HUES64 (cell line): ENCODE data around the gene ENTREP1.
A peak's percentile ranks its signal among the peaks of the same experiment; 100 is the strongest.
"Not testable (repeated sequence)": the region's sequence is repeated elsewhere in the genome, so short reads cannot be mapped to it uniquely, and the experiment has no call there.

Experiments used
- H3K27ac ChIP-seq: 2 replicates; pipeline ENCODE4 v1.7.0; 2013; ENCODE audit warnings: low read depth, low read length, inconsistent platforms
- H3K27me3 ChIP-seq: 2 replicates; pipeline ENCODE4 v1.6.1; 2013; ENCODE audit warnings: mild to moderate bottlenecking, low read length; ENCODE audit not compliant: insufficient read depth
- H3K36me3 ChIP-seq: 2 replicates; pipeline ENCODE4 v1.6.1; 2013; ENCODE audit warnings: mild to moderate bottlenecking, low read length; ENCODE audit not compliant: insufficient read depth
- H3K4me1 ChIP-seq: 2 replicates; pipeline ENCODE4 v1.6.1; 2013; ENCODE audit warnings: mild to moderate bottlenecking, low read length, moderate library complexity; ENCODE audit not compliant: insufficient read depth
- H3K4me3 ChIP-seq: 2 replicates; pipeline ENCODE4 v1.5.1; 2013; ENCODE audit warnings: mild to moderate bottlenecking, low read length, moderate library complexity
- H3K9ac ChIP-seq: 2 replicates; pipeline ENCODE4 v1.6.1; 2013; ENCODE audit warnings: mild to moderate bottlenecking, low read depth, low read length
- H3K9me3 ChIP-seq: 2 replicates; pipeline ENCODE4 v1.6.1; 2013; ENCODE audit warnings: low read depth, low read length; ENCODE audit not compliant: insufficient read depth
- WGBS: fragments of 150-250, 120-280 bp; methylation state at CpG from one replicate; pipeline ENCODE4 v1.1.7; 2013; ENCODE audit warnings: missing lambda C conversion rate; 5-methylcytosine and 5-hydroxymethylcytosine counted together

The ENTREP1 gene

DNA sequence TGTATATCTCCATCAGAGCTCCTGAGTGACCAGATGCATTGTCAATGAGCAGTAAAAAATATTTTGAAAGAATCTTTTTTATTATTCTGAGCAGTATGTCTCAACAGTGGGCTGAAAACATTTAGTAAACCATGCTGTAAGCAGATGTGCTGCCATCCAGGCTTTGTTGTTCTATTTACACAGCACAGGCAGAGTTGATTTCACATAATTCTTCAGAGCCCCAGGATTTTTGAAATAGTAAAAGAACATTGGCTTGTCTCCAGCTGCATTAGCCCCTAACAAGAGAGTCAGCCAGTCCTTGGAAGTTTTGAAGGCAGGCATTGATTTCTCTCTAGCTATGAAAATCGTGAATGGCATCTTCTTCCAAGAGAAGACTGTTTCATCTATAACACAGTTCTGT is 25.2 kb upstream of the ENTREP1 start:
- Histone ChIP-seq H3K27ac (no peak overlapping the region), H3K9ac (no peak overlapping the region), H3K9me3 (no peaks in the 10 kb centered on the region), H3K4me3 (no peak overlapping the region), H3K4me1 (0 out of 2 replicates have a peak, but pooled peaks cover 3% of the 10 kb centered on the region), H3K27me3 (no peaks in the 10 kb centered on the region), H3K36me3 (no peaks in the 10 kb centered on the region)
- WGBS = 93% methylated on average over 1 of the region's 1 CpG

DNA sequence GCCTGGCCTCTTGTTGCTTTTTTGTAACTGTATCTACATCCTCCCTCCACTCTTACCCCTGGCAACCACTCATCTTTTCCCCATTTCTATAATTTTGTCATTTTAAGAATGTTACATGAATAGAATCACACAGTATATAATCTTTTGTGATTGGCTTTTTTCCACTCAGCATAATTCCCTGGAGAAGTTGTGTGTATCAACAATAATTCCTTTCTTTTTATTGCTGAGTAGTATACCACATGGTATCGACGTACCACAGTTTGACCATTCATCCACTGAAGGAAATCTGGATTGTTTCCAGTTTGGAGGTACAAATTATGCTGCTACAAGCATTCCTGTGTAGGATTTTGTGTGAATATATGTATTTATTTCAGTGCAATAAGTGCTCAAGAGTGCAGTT is 21.7 kb upstream of the ENTREP1 start:
- Histone ChIP-seq H3K27me3 (no peaks in the 10 kb centered on the region), H3K9me3 (no peaks in the 10 kb centered on the region), H3K4me3 (no peak overlapping the region), H3K4me1 (peaks cover 16% of the 10 kb centered on the region), H3K27ac (no peak overlapping the region), H3K9ac (no peak overlapping the region), H3K36me3 (no peaks in the 10 kb centered on the region)
- 99% methylated on average over 2 of the region's 2 CpGs for WGBS

DNA sequence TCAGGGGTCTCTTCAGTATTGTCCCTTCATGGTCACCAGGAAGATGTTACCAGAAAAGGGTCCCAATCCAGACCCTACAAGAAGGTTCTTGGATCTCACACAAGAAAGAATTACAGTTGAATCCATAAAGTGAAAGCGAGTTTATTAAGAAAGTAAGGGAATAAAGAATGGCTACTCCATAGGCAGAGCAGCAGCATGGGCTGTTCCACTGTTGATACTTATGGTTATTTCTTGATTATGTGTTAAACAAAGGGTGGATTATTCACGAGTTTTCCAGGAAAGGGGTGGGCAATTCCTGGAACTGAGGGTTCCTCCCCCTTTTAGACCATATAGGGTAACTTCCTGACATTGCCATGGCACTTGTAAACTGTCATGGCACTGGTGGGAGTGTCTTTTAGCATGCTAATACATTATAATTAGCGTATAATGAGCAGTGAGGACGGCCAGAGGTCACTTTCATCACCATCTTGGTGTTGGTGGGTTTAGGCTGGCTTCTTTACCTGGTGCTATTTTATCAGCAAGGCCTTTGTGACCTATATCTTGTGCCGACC is 18.0 kb upstream of the ENTREP1 start:
- H3K4me3 ChIP-seq, H3K36me3 ChIP-seq, H3K27me3 ChIP-seq: not testable (repeated sequence)
- Histone ChIP-seq H3K9ac (peak overlapping the region; percentile 72), H3K9me3 (peaks cover 11% of the 10 kb centered on the region), H3K27ac (peak overlapping the region; percentile 97), H3K4me1 (peaks cover 20% of the 10 kb centered on the region)
- 86% methylated on average over 5 of the region's 5 CpGs for WGBS

DNA sequence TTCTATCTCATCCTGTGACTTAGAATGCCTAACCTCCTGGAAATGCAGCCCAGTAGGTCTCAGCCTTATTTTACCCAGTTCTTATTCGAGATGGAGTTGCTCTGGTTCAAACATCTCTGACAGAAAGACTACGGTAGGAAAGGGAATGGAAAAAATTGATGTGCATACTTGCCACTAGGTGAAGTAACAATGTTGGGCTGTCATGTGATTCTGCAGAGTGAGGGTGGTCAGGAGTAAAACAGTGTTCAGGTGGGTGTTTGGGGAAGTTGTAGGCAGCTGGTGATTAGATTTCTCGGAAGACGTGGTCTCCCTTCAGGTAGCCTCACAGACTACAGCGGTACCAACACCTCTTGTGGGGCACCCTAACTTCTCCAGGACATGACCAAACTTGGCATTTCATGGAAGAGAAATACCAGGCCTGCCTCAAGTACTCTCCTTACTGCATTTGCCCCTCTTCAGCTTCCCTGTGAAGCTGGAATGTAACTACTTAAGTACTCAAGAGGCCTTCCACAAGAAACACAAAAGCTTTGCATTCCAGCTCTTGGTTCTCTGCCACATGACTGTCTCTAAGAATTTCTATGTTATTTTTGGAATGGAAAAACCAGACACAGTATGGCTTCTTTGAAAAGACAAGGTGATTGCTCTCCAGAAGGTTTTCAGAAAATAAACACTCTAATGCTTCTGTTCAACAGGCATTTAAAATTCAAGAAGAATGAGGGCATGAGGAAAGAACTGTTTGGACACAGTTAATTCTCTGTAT is 17.4 kb upstream of the ENTREP1 start:
- Histone ChIP-seq H3K4me3 (peak overlapping the region; percentile 5; the same call in 1 of the 2 replicates), H3K9me3 (peaks cover 18% of the 10 kb centered on the region), H3K4me1 (peaks cover 20% of the 10 kb centered on the region), H3K36me3 (no peaks in the 10 kb centered on the region), H3K27ac (peak overlapping the region; percentile 97), H3K9ac (peak overlapping the region; percentile 72), H3K27me3 (no peaks in the 10 kb centered on the region)
- WGBS = 70% methylated on average over 5 of the region's 5 CpGs

DNA sequence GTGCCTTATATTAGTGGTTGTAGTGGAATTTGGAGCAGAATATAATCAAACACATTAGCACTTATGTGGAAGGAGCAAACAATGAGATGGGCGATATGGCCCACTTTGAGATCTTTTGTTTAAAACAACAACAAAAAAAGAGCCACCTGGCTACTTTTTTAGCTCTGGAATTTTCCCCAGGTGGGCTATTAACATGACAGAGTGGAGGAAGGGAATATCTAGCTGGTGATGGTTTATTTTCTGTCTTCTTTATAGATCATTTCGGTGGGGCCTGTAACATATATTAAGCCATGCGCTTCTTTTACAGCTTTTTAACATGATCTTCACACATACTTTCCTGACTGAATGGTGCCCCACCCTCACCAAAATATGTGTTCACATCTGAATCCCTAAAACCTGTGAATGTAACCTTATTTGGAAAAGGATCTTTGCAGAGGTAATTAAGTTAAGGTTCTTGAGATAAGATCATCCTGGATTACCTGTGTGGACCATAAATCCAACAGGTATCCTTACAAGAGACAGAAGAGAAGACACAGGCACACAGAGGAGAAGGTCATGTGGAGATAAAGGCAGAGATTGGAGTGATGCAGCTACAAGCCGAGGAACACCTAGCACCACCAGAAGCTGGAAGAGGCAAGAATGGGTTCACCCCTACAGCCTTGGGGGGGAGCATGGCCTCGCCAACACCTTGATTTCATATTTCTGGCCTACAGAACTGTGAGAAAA is 16.6 kb upstream of the ENTREP1 start:
- Histone ChIP-seq H3K36me3 (no peaks in the 10 kb centered on the region), H3K9me3 (peaks cover 25% of the 10 kb centered on the region), H3K4me3 (peak overlapping the region; percentile 5; the same call in 1 of the 2 replicates), H3K27me3 (no peaks in the 10 kb centered on the region), H3K27ac (peak overlapping the region; percentile 97), H3K4me1 (peaks cover 20% of the 10 kb centered on the region), H3K9ac (peak overlapping the region; percentile 72)
- 74% methylated on average over 4 of the region's 5 CpGs for WGBS

DNA sequence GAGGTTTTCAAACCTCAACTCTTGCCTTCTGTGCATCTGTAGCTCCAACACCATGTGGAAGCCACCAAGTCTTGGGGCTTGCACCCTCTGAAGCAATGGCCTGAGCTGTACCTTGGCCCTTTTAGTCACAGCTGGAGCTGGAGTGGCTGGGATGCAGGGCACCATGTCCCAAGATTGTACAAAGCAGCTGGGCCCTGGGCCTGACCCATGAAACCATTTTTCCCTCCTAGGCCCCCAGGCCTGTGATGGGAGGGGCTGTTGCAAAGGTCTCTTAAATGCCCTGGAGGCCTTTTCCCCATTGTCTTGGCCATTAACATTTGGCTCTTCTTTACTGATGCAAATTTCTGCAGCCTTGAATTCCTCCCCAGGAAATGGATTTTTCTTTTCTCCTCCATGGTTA is 11.8 kb upstream of the ENTREP1 start:
- H3K36me3 ChIP-seq = no peaks in the 10 kb centered on the region
- H3K9me3 ChIP-seq = peaks cover 44% of the 10 kb centered on the region
- no peaks in the 10 kb centered on the region for H3K27me3 ChIP-seq
- no peak overlapping the region for H3K27ac ChIP-seq
- H3K4me1 ChIP-seq = peaks cover 9% of the 10 kb centered on the region
- no peak overlapping the region for H3K4me3 ChIP-seq
- H3K9ac ChIP-seq = no peak overlapping the region

DNA sequence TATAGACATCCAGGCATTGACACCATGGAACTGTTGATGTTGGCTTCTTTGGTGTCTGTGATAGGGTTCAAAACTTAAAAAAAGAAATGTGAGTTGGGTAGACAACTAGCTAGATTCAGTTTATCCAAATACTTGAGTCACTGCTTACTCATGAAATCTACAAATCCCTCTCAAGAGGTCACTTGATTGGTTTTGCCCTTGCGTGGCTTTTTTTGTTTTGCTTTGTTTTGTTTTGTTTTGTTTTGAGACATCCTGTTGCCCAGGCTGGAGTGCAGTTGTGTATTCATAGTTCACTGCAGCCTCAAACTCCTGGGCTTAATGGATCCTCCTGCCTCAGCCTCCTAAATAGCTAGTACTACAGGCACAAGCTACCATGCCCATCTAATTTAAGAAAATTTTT is 10.5 kb upstream of the ENTREP1 start:
- peaks cover 44% of the 10 kb centered on the region for H3K9me3 ChIP-seq
- 100% methylated on average over 1 of the region's 1 CpG for WGBS
- no peak overlapping the region for H3K9ac ChIP-seq
- no peaks in the 10 kb centered on the region for H3K27me3 ChIP-seq
- no peaks in the 10 kb centered on the region for H3K36me3 ChIP-seq
- H3K4me3 ChIP-seq = no peak overlapping the region
- no peak overlapping the region for H3K27ac ChIP-seq
- H3K4me1 ChIP-seq = peaks cover 12% of the 10 kb centered on the region

DNA sequence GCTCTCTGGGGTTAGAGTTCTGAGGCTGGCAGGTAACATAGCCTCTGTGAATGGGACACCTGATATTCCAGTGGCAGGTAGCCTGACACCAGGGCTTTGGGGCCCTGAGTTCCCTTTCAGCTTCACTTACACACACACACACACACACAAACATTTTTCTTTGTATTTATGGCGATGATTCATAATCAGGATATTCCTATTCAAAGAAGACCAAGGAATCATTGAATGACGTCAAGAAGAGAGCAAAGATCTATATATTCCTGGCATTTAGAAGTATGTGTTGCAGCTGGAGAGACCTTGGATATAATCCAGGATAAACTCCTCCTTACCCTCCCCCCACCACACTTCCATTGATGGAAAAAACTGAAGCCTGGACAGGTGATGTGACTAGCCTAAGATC is 7.9 kb upstream of the ENTREP1 start:
- Histone ChIP-seq H3K4me1 (peaks cover 20% of the 10 kb centered on the region), H3K27me3 (no peaks in the 10 kb centered on the region), H3K9ac (no peak overlapping the region), H3K9me3 (peaks cover 31% of the 10 kb centered on the region), H3K4me3 (no peak overlapping the region), H3K36me3 (no peaks in the 10 kb centered on the region), H3K27ac (no peak overlapping the region)
- 100% methylated on average over 2 of the region's 2 CpGs for WGBS

DNA sequence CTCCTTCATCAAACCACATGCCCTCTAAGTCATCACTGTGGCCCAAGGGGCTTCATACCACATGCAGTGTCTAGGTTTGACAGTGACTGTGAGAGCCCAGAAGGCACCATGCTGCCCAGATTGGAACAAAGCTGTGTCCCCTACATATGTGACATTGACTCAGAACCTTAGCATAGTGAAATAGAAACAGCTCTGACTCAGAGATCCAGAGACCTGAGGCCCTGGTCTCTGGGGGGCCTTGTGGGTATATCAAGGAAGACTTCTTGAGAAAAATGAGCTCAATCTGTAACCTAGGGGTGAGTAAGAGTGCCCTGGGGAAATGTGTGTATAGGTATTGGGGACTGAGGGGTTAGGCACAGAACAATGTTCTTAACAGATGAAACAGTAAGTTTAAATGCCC is 7.1 kb upstream of the ENTREP1 start:
- no peak overlapping the region for H3K27ac ChIP-seq
- peaks cover 20% of the 10 kb centered on the region for H3K4me1 ChIP-seq
- peaks cover 23% of the 10 kb centered on the region for H3K9me3 ChIP-seq
- no peak overlapping the region for H3K4me3 ChIP-seq
- H3K9ac ChIP-seq = no peak overlapping the region
- H3K36me3 ChIP-seq = no peaks in the 10 kb centered on the region
- peaks cover 2% of the 10 kb centered on the region; the same call in 1 of the 2 replicates for H3K27me3 ChIP-seq

DNA sequence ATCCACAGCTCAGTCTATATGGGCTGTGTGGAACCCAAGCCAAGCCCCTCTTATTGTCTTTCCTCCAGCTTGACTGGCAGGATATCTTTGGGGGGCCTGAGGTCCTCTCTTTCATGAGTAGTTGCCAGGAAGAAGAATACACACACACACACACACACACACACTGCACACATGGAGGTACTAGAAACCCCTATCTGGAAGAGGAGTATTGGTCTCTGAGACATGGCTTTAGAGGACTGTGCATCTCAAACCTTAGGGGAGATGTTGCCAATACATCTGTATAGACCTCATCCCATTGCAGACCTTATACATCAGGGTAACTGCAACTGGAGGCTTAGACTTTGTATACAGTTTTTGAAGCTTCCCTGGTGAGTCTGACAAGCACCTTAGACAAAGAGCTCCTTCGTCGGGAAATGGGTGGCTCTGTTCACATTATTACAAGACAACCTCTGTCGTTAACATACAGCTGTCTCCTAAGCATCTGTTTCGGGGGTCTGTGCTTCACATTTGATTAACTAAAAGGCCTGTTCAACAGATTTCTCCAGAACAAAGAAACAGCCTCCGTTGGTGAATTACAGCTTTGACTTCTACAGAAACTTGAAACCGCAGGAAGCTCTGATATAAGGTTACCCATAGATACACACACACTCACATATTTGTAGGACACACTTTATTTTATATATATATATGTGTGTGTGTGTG is 5.5 kb upstream of the ENTREP1 start:
- Histone ChIP-seq H3K27me3 (peaks cover 17% of the 10 kb centered on the region), H3K36me3 (no peaks in the 10 kb centered on the region), H3K4me3 (no peak overlapping the region), H3K27ac (no peak overlapping the region), H3K4me1 (peaks cover 23% of the 10 kb centered on the region), H3K9ac (no peak overlapping the region), H3K9me3 (peaks cover 7% of the 10 kb centered on the region)
- WGBS = 55% methylated on average over 6 of the region's 6 CpGs

DNA sequence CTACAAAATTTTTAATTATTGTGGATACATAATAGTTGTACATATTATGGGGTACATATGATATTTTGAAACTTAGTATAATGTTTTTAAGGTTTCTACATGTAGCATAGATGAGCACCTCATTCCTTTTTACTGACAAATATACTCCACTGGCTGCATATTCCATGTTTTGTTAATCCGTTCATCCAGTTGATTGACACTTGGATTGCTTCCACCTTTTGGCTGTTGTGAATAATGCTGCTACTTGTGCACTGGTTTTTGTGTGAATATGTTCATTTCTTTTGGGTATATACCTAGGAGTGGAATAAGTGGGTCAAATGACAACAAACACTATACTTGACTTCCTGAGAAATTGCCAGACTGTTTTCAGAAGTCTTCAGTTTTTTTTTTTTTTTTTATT is 2.8 kb upstream of the ENTREP1 start:
- no peak overlapping the region for H3K27ac ChIP-seq
- H3K9me3 ChIP-seq = 0 out of 2 replicates have a peak, but pooled peaks cover 2% of the 10 kb centered on the region
- peaks cover 42% of the 10 kb centered on the region for H3K27me3 ChIP-seq
- no peak overlapping the region for H3K9ac ChIP-seq
- H3K4me3 ChIP-seq = no peak overlapping the region
- H3K4me1 ChIP-seq = peaks cover 29% of the 10 kb centered on the region
- H3K36me3 ChIP-seq = no peaks in the 10 kb centered on the region
- WGBS = 86% methylated on average over 1 of the region's 1 CpG
